Gastroesophageal sphincter (tissue), 4 donors: ENCODE data around the gene PTPRG. TPM values are rescaled to one million over a fixed set of nuclear protein-coding genes. Genes with fewer than 3 reads are reported as not detected.

Source experiments
- ATAC-seq: fragments of 150-250 bp; one replicate; pipeline ENCODE4 v1.9.1; 2016; ENCODE audit warnings: mild to moderate bottlenecking, moderate library complexity
- H3K27ac ChIP-seq, 4 donors: fragments of 200-600 bp; sonication (generic) in 3 of 4; 1 replicate in 3 of 4; 2 replicates in 1 of 4; pipeline ENCODE4 v1.5.1; 2016 to 2019
- H3K27me3 ChIP-seq: fragments of 200-600 bp; sonication (generic); one replicate; pipeline ENCODE4 v1.5.1; 2019
- H3K36me3 ChIP-seq, 2 donors: fragments of 200-600 bp; sonication (generic); one replicate each; pipeline ENCODE4 v1.5.1; 2019; ENCODE audit warnings: control low read depth in 1 of 2
- H3K4me1 ChIP-seq, 3 donors: fragments of 200-600 bp; sonication (generic); 1 replicate in 2 of 3; 2 replicates in 1 of 3; pipeline ENCODE4 v1.5.1; 2016 to 2019; ENCODE audit warnings: control low read depth in 2 of 3
- H3K4me3 ChIP-seq, 2 donors: fragments of 200-600 bp; sonication (generic); one replicate each; pipeline ENCODE4 v1.5.1; 2019; ENCODE audit warnings: mild to moderate bottlenecking in 1 of 2, moderate library complexity in 1 of 2
- H3K9me3 ChIP-seq, 3 donors: fragments of 200-600 bp; sonication (generic); one replicate each; pipeline ENCODE4 v1.5.1; 2017 to 2019; ENCODE audit warnings: control low read depth in 2 of 3
- CTCF ChIP-seq, 4 experiments: fragments of 200-600 bp in 2 of 4; fragments of 450-650 bp in 2 of 4; sonication (generic) in 1 of 4; IDR thresholded peaks; one replicate each; pipeline ENCODE4 v1.5.1; 2017 to 2019; ENCODE audit warnings: antibody characterized with exemption in 4 of 4, mild to moderate bottlenecking in 2 of 4, moderate library complexity in 2 of 4
- EP300 ChIP-seq: sonication (generic); formaldehyde crosslinking; IDR thresholded peaks from one replicate; pipeline ENCODE4 v1.6.1; 2017; ENCODE audit warnings: antibody characterized with exemption, mild to moderate bottlenecking
- POLR2A ChIP-seq, 2 donors: fragments of 450-650 bp; IDR thresholded peaks; one replicate each; pipeline ENCODE4 v1.6.1; 2017; ENCODE audit warnings: antibody characterized with exemption in 2 of 2, mild to moderate bottlenecking in 2 of 2, moderate library complexity in 1 of 2
- POLR2AphosphoS5 ChIP-seq: sonication (generic); formaldehyde crosslinking; IDR thresholded peaks from one replicate; pipeline ENCODE4 v1.6.1; 2017; ENCODE audit warnings: antibody characterized with exemption
- WGBS, 2 donors: methylation state at CpG; one replicate each; pipeline ENCODE4 v1.1.5; 2018; ENCODE audit warnings: low coverage in 1 of 2; 5-methylcytosine and 5-hydroxymethylcytosine counted together
- total RNA-seq, 4 donors: library from RNA; depleted of rRNA; stranded (reverse); fragments of >200 nt; gene quantifications; one replicate each; pipeline ENCODE4 v1.1.0, GENCODE V29; 2016

Gene PTPRG
- total RNA-seq, 4 donors from 2014 or later, result 48.7 to 81.9 (median 52.8) TPM

- H3K4me3 ChIP-seq, result no peak overlapping the region
- peaks cover 0 to 4% (median 3%) of the 10 kb centered on the region in 3 donors for H3K4me1 ChIP-seq
- H3K9me3 ChIP-seq, result peaks cover 0 to 7% (median 0%) of the 10 kb centered on the region in 3 donors
- no peak for ATAC-seq
- TF ChIP-seq EP300 (no peak), CTCF (IDR thresholded peaks at IDR 0.05) (no peak), POLR2AphosphoS5 (no peak), POLR2A (IDR thresholded peaks at IDR 0.05) (no peak)
- WGBS, 2 donors, result 90 to 94% methylated on average over 4 to 6 of the region's 6 CpGs
- no peaks in the 10 kb centered on the region for H3K36me3 ChIP-seq
- H3K27me3 ChIP-seq, result no peaks in the 10 kb centered on the region
- H3K27ac ChIP-seq, result no peak overlapping the region
Measured at GRCh38 chr3:61783993-61784718, 222.8 kb downstream of the PTPRG start.

- no peak for ATAC-seq
- no peak overlapping the region for H3K27ac ChIP-seq
- H3K9me3 ChIP-seq, result peaks cover 0 to 7% (median 0%) of the 10 kb centered on the region in 3 donors
- peaks cover 0 to 3% (median 0%) of the 10 kb centered on the region in 3 donors for H3K4me1 ChIP-seq
- no peak overlapping the region for H3K4me3 ChIP-seq
- H3K36me3 ChIP-seq, result no peaks in the 10 kb centered on the region
- TF ChIP-seq EP300 (no peak), CTCF (IDR thresholded peaks at IDR 0.05) (no peak), POLR2A (IDR thresholded peaks at IDR 0.05) (no peak), POLR2AphosphoS5 (no peak)
- H3K27me3 ChIP-seq, result no peaks in the 10 kb centered on the region
- 92% methylated on average over 4 of the region's 4 CpGs; no CpG with 5 or more reads in 1 of the 2 donors for WGBS, 2 donors
Measured at GRCh38 chr3:61788623-61789507, 227.5 kb downstream of the PTPRG start.

GRCh38 chr3:61789861-61790260, 228.5 kb downstream of the PTPRG start:
- ATAC-seq, result no peak
- Histone ChIP-seq H3K4me1 (peaks cover 0 to 5% (median 0%) of the 10 kb centered on the region in 3 donors), H3K36me3 (no peaks in the 10 kb centered on the region), H3K9me3 (peaks cover 0 to 7% (median 0%) of the 10 kb centered on the region in 3 donors), H3K27me3 (no peaks in the 10 kb centered on the region), H3K27ac (no peak overlapping the region), H3K4me3 (no peak overlapping the region)
- no CpG with 5 or more reads among the region's 3 CpGs for WGBS, 2 donors
- no peak for TF ChIP-seq CTCF (IDR thresholded peaks at IDR 0.05)
- TF ChIP-seq POLR2A (IDR thresholded peaks at IDR 0.05), result no peak
- no peak for TF ChIP-seq POLR2AphosphoS5
- TF ChIP-seq EP300, result no peak

- H3K9me3 ChIP-seq, result peaks cover 0 to 7% (median 0%) of the 10 kb centered on the region in 3 donors
- no peak for ATAC-seq
- no peak overlapping the region for H3K4me3 ChIP-seq
- no peak for TF ChIP-seq POLR2A (IDR thresholded peaks at IDR 0.05)
- TF ChIP-seq EP300, result no peak
- no peaks in the 10 kb centered on the region for H3K36me3 ChIP-seq
- H3K27me3 ChIP-seq, result no peaks in the 10 kb centered on the region
- peaks cover 0 to 5% (median 0%) of the 10 kb centered on the region in 3 donors for H3K4me1 ChIP-seq
- H3K27ac ChIP-seq, result no peak overlapping the region
Measured at GRCh38 chr3:61790411-61790810, 229.0 kb downstream of the PTPRG start.

- H3K9me3 ChIP-seq, result no peaks in the 10 kb centered on the region
- no peaks in the 10 kb centered on the region for H3K27me3 ChIP-seq
- TF ChIP-seq POLR2AphosphoS5, result no peak
- no peak for TF ChIP-seq POLR2A (IDR thresholded peaks at IDR 0.05)
- no peak for TF ChIP-seq CTCF (IDR thresholded peaks at IDR 0.05)
- TF ChIP-seq EP300, result no peak
- no peak for ATAC-seq
- no peak overlapping the region for H3K4me3 ChIP-seq
- no peaks in the 10 kb centered on the region for H3K36me3 ChIP-seq
- no peak overlapping the region for H3K27ac ChIP-seq
- peaks cover 0 to 14% (median 0%) of the 10 kb centered on the region in 3 donors for H3K4me1 ChIP-seq
- 80 to 88% methylated on average over 2 of the region's 2 CpGs for WGBS, 2 donors
Measured at GRCh38 chr3:61793056-61793455, 231.7 kb downstream of the PTPRG start.
